ENCODE results near the gene CDC14C.

DNA sequence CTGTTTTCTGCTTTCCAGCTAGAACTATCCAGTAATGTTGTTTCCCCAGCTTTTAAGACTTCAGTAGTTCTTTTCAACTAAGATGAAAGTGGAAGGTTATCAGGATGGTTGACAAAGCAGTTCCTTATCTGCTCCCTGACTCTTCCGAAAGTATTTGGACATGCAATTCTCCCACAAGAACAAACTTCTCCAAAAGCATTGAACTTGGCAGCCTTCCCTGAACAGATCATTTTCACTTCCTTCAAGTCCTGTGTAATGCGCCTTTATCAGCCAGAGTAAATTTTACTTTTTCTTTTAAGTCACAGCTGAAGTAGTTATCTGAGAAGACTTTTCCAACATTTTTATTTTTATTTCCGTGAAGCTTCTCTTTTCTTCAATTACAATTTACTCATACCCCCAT is 39.7 kb downstream of the CDC14C start:
- TF ChIP-seq, protein P1, sequence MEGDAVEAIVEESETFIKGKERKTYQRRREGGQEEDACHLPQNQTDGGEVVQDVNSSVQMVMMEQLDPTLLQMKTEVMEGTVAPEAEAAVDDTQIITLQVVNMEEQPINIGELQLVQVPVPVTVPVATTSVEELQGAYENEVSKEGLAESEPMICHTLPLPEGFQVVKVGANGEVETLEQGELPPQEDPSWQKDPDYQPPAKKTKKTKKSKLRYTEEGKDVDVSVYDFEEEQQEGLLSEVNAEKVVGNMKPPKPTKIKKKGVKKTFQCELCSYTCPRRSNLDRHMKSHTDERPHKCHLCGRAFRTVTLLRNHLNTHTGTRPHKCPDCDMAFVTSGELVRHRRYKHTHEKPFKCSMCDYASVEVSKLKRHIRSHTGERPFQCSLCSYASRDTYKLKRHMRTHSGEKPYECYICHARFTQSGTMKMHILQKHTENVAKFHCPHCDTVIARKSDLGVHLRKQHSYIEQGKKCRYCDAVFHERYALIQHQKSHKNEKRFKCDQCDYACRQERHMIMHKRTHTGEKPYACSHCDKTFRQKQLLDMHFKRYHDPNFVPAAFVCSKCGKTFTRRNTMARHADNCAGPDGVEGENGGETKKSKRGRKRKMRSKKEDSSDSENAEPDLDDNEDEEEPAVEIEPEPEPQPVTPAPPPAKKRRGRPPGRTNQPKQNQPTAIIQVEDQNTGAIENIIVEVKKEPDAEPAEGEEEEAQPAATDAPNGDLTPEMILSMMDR (IDR thresholded peaks at IDR 0.05 in 2 of 3, conservative IDR thresholded peaks at IDR 0.05 in 1 of 3; ENCODE audit: insufficient read depth in 2 of 3, low read depth in 1 of 3, low read length in 3 of 3), result no peak
- TF ChIP-seq HDAC6 (IDR thresholded peaks at IDR 0.05; ENCODE audit: low read depth, low read length) (no peak), KDM1A (IDR thresholded peaks at IDR 0.05) (no peak), NRF1 (conservative IDR thresholded peaks at IDR 0.05 in 1 of 2, IDR thresholded peaks at IDR 0.05 in 1 of 2) (no peak), EP300 (IDR thresholded peaks at IDR 0.05; ENCODE audit: low read length) (no peak), FIP1L1 (IDR thresholded peaks at IDR 0.05; ENCODE audit: low read depth, low read length, poor library complexity, severe bottlenecking) (no peak), MXI1 (IDR thresholded peaks at IDR 0.05; ENCODE audit: low read depth, low read length) (no peak), ZFX (CRISPR knock-in tag; IDR thresholded peaks at IDR 0.05) (no peak), MEF2D (tag; conservative IDR thresholded peaks at IDR 0.05; ENCODE audit: low read depth) (no peak), FOXP1 (CRISPR knock-in tag; IDR thresholded peaks at IDR 0.05) (no peak)
- TF ChIP-seq, protein P2, sequence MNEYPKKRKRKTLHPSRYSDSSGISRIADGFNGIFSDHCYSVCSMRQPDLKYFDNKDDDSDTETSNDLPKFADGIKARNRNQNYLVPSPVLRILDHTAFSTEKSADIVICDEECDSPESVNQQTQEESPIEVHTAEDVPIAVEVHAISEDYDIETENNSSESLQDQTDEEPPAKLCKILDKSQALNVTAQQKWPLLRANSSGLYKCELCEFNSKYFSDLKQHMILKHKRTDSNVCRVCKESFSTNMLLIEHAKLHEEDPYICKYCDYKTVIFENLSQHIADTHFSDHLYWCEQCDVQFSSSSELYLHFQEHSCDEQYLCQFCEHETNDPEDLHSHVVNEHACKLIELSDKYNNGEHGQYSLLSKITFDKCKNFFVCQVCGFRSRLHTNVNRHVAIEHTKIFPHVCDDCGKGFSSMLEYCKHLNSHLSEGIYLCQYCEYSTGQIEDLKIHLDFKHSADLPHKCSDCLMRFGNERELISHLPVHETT (CRISPR knock-in tag; conservative IDR thresholded peaks at IDR 0.05 in 1 of 2, IDR thresholded peaks at IDR 0.05 in 1 of 2), result no peak
